Type B pancreatic cell (in vitro differentiated cells): ENCODE measurements around the gene RASSF10. TPM values are rescaled to one million over a fixed set of nuclear protein-coding genes. Genes with fewer than 3 reads are reported as not detected.

Experiments
- DNase-seq: peaks from one replicate; pipeline ENCODE4 v3.0.0; 2021; ENCODE audit warnings: mixed read lengths; ENCODE audit not compliant: unreplicated experiment; ENCODE audit errors: extremely low spot score
- H3K27ac Mint-ChIP-seq: 2 replicates; pipeline ENCODE4 v1.8.0; 2021; ENCODE audit warnings: mild to moderate bottlenecking, mixed read lengths
- H3K27me3 Mint-ChIP-seq: 2 replicates; pipeline ENCODE4 v1.8.0; 2021; ENCODE audit warnings: mixed read lengths
- H3K36me3 Mint-ChIP-seq: 2 replicates; pipeline ENCODE4 v1.8.0; 2021; ENCODE audit warnings: mixed read lengths
- H3K4me1 Mint-ChIP-seq: one replicate; pipeline ENCODE4 v1.8.0; 2021; ENCODE audit warnings: mixed read lengths; ENCODE audit not compliant: unreplicated experiment
- H3K4me3 Mint-ChIP-seq: 2 replicates; pipeline ENCODE4 v1.8.0; 2021; ENCODE audit warnings: mild to moderate bottlenecking, mixed read lengths
- H3K9me3 Mint-ChIP-seq: 2 replicates; pipeline ENCODE4 v1.8.0; 2021; ENCODE audit warnings: mixed read lengths
- total RNA-seq: library from RNA; stranded (reverse); gene quantifications from 2 replicates; pipeline ENCODE4 v1.2.1, GENCODE V29; 2021; ENCODE audit warnings: low replicate concordance
- TF ChIP-seq, protein P1 (sequence below): fragments of 200-600 bp; sonication (generic); conservative IDR thresholded peaks from 2 replicates; pipeline ENCODE4 v1.5.0; 2021; ENCODE audit warnings: antibody characterized with exemption, mild to moderate bottlenecking

RASSF10 gene
- total RNA-seq, 1 donor from 2014 or later, result 8.6 TPM

DNA sequence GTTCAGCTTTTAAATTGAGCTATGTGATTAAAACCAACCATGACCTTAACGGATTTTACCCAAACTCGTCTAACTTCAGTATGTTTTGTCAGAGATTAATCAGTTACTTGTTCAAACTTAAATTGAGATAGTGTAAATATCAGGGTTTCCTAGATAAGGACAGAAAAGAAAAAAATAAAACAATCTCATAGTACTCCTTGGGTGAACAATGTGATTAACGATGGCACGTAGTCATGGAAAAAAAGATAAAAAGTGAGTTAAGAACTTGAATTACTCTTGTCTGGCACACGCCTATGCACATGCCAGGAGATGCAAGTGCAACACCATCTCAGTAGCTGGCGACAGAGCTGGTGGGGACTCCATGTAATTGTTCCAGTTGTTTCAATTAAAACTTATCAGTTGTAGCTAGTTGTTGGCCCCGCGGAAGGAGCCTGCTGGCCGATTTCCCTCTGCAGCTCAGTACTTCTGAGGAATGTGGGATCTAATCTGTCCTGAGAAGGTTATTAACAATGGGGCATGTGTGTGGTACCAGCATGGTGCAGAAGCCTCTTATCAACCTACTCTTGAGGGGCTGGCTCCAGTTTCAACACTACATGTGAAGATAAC lies 3.0 kb downstream of the RASSF10 start:
- TF ChIP-seq, protein P1, sequence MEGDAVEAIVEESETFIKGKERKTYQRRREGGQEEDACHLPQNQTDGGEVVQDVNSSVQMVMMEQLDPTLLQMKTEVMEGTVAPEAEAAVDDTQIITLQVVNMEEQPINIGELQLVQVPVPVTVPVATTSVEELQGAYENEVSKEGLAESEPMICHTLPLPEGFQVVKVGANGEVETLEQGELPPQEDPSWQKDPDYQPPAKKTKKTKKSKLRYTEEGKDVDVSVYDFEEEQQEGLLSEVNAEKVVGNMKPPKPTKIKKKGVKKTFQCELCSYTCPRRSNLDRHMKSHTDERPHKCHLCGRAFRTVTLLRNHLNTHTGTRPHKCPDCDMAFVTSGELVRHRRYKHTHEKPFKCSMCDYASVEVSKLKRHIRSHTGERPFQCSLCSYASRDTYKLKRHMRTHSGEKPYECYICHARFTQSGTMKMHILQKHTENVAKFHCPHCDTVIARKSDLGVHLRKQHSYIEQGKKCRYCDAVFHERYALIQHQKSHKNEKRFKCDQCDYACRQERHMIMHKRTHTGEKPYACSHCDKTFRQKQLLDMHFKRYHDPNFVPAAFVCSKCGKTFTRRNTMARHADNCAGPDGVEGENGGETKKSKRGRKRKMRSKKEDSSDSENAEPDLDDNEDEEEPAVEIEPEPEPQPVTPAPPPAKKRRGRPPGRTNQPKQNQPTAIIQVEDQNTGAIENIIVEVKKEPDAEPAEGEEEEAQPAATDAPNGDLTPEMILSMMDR, result no peak
- Mint-ChIP-seq H3K4me3 (peak overlapping the region; percentile 92), H3K27ac (peak overlapping the region; percentile 63), H3K36me3 (peaks cover 6% of the 10 kb centered on the region), H3K27me3 (peaks cover 83% of the 10 kb centered on the region), H3K4me1 (peaks cover 34% of the 10 kb centered on the region), H3K9me3 (no peaks in the 10 kb centered on the region)
- DNase-seq, result no peak

- H3K9me3 Mint-ChIP-seq, result no peaks in the 10 kb centered on the region
- H3K4me1 Mint-ChIP-seq, result peaks cover 29% of the 10 kb centered on the region
- TF ChIP-seq, protein P1, result no peak
- no peak for DNase-seq
- no peaks in the 10 kb centered on the region for H3K36me3 Mint-ChIP-seq
- peak overlapping the region; percentile 92 for H3K4me3 Mint-ChIP-seq
- H3K27ac Mint-ChIP-seq, result peak overlapping the region; percentile 63
- peaks cover 74% of the 10 kb centered on the region for H3K27me3 Mint-ChIP-seq
Observed at GRCh38 chr11:13013054-13013488, 4.0 kb downstream of the RASSF10 start.

DNA sequence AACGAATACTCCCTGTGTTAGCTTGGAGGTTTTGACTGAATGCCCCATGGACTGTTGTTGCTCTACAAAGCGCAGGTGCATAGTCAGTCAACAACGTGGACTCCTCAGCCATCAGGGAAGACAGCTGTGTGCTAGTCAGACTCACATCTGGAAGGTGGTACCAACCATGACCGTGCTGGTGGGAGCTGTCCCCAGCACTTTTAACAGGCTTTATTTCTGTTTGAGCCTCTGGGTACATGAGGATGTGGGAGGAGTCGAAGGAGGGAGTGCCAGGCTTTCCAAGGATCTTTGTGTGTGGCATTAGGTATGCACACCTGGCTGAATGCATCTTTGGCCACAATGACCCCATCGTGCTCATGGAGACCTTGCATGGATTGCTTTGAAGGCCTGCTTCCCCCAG lies 6.6 kb downstream of the RASSF10 start:
- DNase-seq, result no peak
- TF ChIP-seq, protein P1, result no peak
- Mint-ChIP-seq H3K27me3 (peaks cover 58% of the 10 kb centered on the region), H3K27ac (no peak overlapping the region), H3K4me3 (no peak overlapping the region), H3K36me3 (no peaks in the 10 kb centered on the region), H3K9me3 (no peaks in the 10 kb centered on the region), H3K4me1 (peaks cover 29% of the 10 kb centered on the region)

- no peak for DNase-seq
- peaks cover 24% of the 10 kb centered on the region for H3K4me1 Mint-ChIP-seq
- TF ChIP-seq, protein P1, result no peak
- H3K9me3 Mint-ChIP-seq, result no peaks in the 10 kb centered on the region
- no peaks in the 10 kb centered on the region for H3K36me3 Mint-ChIP-seq
- no peak overlapping the region for H3K4me3 Mint-ChIP-seq
- H3K27me3 Mint-ChIP-seq, result peaks cover 51% of the 10 kb centered on the region
- H3K27ac Mint-ChIP-seq, result no peak overlapping the region
Observed at GRCh38 chr11:13016415-13016814, 7.3 kb downstream of the RASSF10 start.

GRCh38 chr11:13019313-13019712 lies 10.2 kb downstream of the RASSF10 start:
- no peak overlapping the region for H3K27ac Mint-ChIP-seq

More at GRCh38 chr11:13019313-13019712, 10.2 kb downstream of the RASSF10 start:
- Mint-ChIP-seq H3K27me3 (peaks cover 24% of the 10 kb centered on the region), H3K9me3 (no peaks in the 10 kb centered on the region), H3K4me1 (peaks cover 7% of the 10 kb centered on the region), H3K4me3 (no peak overlapping the region), H3K36me3 (no peaks in the 10 kb centered on the region)
- TF ChIP-seq, protein P1, result no peak
- no peak for DNase-seq
